Mesenteric fat pad (tissue), 1 donor: Measurements from ENCODE around the gene C9orf72. TPM values are rescaled to one million over a fixed set of nuclear protein-coding genes. Genes with fewer than 3 reads are reported as not detected.
A peak's percentile ranks its signal among the peaks of the same experiment; 100 is the strongest.

ENCODE experiments used
- DNase-seq: peaks from one replicate; pipeline ENCODE4 v3.0.0-alpha.2; 2020; ENCODE audit warnings: low spot score
- total RNA-seq: library from RNA; stranded (reverse); fragmentation: NEBNext Ultra II Directional; extraction: Animal tissue kit (Norgen Biotek cat#: 25700); gene quantifications from one replicate; pipeline ENCODE4 v1.2.1, GENCODE V29; 2021
- donor health status: DM: yes; HTN: yes; CAD: no.

The C9orf72 gene
- total RNA-seq, 1 donor from 2014 or later = 24.6 TPM

GRCh38 chr9:27581826-27582225 lies 8.5 kb upstream of the C9orf72 start:
- DNase-seq = no peak

- DNase-seq = peak; percentile 93
Observed at GRCh38 chr9:27573634-27574590, 631 bp upstream of the C9orf72 start.

- no peak for DNase-seq
Observed at GRCh38 chr9:27572566-27572917, 739 bp downstream of the C9orf72 start.

DNA sequence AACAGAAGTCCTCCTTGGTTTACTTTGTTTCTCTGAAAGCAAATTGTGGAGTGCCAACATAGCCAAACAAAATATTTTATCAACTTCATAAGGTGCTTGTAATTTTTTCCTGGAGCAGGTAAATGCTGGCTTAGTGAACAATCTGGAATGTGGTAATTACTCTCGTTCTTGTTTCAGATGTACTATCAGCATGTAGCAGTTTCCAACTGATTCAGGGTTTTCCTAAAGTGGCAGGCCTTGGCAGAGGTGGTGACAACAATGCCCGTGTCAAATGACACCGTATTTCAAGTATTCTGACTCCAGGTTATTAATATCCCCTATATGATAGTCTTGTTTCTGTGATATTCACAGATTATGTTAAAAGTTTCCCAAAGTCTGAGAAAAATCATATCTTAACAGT lies 1.2 kb downstream of the C9orf72 start:
- no peak for DNase-seq

DNA sequence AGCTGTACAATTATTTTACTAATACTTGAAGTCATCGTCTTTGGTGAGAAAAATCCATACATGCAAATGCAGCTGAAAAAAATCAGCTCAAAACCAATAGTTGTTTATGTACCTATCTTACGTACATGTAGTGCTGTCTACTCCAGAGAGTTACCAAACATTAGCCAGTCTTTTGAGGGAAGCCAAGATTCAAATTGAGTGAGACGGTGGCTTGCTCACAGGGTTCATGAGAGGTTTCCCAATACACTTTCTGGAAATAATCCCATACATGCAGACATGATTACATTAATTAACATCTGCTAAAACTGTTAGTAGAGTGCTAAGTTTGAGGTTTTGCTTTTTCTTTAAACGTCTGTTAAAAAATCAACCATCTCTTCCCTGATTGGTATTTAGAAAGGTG lies 2.3 kb downstream of the C9orf72 start:
- no peak for DNase-seq

DNA sequence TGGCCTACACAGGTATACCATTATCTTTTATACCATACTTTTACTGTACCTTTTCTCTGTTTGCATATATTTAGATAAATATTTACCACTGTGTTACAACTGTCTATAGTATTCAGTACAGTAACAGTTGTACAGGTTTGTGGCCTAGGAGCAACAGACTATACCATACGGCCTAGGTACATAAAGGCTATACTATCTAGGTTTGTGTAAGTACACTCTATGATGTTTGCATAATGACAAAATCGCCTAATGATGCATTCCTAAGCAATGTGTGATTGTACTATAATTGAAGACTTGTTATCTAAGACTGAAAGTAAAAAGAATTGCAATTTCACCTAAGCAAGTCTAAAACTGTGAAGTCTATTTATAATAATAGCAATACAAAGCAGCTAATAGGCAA lies 3.9 kb downstream of the C9orf72 start:
- DNase-seq = no peak

GRCh38 chr9:27566118-27566517 lies 7.2 kb downstream of the C9orf72 start:
- DNase-seq = no peak

- no peak for DNase-seq
Observed at GRCh38 chr9:27565696-27566095, 7.6 kb downstream of the C9orf72 start.

DNA sequence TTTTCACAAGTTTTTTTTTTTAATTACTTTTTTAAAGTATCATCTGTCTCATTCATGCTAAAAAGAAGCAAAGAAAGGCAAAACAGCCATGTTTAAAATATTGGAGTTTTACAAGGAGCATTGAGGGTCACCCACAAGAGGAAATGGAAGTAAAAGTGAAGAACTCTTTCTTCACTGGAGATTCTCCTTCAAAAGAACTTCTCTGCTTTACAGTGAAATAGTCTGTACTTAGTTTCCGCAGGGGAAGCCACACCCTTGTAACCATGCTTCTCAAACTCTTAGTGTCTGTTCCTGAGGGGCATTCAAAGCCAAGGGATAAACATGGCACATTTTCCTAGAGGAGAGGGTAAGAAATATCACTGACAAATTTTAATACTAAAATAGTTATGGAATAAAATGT lies 8.6 kb downstream of the C9orf72 start:
- no peak for DNase-seq

DNA sequence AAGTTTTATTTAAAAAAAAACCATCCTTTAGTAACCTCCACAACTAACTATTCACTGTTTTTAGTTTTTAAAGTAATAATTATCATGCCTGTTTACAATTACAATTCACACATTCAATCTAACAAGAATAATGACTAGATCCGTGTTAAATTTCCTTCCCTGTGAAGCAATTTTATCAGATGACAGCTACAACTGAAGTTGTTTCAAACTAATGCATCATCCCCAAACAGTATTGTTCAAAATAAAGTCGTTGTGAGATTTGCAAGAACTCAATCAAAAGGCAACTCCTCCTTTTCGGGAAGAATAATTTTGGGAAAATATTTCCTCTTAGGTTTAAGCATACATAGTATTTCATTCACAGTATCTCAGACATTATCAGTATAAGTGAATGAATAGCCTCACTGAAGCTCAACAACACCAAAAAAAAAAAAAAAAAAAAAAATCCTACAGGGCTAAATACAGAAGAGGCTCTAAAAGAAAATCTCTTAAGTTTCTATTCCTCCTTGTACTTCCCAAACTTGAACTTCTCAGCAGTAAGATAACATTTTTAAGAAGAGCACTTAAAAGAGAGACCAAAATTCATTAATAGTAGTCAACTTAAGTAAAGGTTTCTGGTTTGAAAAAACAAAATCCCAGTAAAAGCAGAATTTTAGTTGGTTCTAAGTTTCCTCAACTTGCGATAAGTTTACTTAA lies 9.4 kb downstream of the C9orf72 start:
- DNase-seq = no peak

DNA sequence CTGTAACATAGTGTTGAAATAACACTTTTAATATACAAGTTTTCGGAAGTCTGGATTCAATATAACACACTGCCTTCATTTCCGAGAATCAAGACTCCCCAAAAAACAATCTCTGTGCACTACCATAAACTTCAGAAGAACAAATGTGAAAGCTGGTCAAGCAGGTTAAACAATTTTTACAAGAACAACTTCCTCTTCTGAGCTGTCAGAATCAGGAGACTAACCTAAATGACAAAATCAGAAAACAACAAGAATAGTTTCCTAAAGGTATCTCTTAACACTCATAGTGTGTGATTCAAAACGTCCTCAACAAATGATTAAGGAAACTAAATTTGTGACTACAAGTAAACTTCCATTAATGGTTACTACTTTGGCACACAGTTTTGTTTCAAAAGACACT lies 11.6 kb downstream of the C9orf72 start:
- DNase-seq = no peak

- no peak for DNase-seq
Observed at GRCh38 chr9:27560457-27560856, 12.8 kb downstream of the C9orf72 start.

GRCh38 chr9:27558307-27558706 lies 15.0 kb downstream of the C9orf72 start:
- DNase-seq = no peak

- DNase-seq = no peak
Observed at GRCh38 chr9:27556470-27556869, 16.8 kb downstream of the C9orf72 start.

DNA sequence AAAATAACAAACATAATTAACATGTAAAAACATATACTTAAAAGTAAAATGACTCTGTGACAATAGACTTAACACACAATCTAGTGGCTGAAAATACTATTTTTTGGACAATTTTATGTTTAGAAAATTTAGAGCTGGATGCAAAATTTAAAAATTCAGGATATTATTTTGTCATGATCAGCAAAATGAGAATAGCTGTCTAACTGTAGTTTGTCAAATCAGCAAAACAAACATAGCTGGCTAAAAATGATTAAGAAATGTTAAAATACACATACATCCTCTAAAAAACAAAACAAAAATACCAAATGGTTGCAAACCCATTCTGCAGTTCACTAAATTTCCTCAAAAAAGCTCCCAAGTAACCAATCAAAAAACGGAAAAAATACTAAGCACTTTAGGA lies 18.6 kb downstream of the C9orf72 start:
- DNase-seq = no peak

GRCh38 chr9:27549196-27549755 lies 24.0 kb downstream of the C9orf72 start:
- DNase-seq = no peak

DNA sequence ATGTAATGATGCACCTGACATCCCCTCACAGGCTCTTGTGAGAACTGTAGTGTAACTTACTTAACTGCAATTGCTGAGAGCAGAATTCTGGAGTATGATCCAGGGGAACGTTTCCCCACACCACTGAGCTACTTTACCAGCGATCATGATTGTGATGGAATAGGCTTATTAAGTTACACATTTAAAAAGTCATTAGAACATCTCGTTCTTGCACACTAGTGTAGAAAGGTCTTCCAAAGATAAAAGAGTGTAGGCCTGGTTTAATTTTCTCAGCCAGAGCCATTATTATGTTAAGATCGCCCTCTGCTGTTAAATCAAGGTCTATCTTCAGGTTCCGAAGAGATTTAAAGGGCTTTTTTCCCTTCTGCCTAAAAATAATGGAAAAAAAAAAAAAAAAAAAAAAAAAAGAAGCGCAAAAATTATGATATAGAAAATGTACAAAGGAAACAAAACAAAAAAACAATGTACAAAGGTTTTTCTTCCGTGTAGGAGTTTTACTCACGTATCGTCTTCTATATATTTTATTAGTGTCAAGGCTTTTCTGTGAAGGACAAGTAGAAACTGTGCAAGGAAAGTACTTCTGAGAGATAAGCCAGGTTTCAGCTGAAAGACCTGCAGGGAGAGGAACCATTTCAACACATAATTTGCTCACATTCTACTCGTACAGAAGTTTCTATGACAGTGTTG lies 25.1 kb downstream of the C9orf72 start:
- no peak for DNase-seq

GRCh38 chr9:27545471-27545870 lies 27.8 kb downstream of the C9orf72 start:
- DNase-seq = no peak

DNA sequence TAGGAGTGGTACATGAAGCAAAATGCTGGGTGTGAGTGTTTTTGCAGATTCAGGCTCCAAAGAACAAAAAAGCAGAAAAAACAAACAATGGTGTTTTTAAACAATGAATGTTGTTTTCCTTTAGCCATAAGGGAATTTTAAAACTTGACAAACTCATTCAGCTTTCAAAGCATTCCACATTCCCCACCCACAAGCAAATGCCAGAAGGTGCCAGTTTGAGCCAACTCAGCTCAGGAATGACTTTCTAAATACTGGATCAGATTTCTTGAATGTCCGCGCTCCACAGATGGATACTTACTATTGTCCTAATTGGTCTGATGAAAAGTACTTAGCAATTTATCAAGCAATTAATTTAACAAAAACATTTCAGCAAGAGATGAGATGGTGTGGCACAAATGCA lies 30.8 kb downstream of the C9orf72 start:
- no peak for DNase-seq

DNA sequence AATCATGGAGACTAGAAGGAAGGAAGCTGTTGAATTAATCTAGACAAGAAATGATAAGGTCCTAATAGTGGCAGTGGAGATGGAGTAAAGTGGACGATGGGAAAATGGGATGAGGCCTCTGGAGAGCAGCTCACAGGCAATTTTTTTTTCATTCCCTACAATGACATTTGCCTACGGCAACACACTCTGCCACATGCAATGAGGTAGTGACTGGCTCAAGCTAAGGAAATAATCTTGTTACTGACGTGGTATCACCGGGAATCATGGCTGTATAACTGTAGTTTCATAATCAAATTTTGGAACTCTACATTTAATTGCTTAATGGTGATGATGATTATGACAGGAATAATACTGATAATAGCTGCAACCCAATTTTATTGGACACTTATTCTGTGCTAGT lies 31.5 kb downstream of the C9orf72 start:
- DNase-seq = no peak

GRCh38 chr9:27540502-27540901 lies 32.8 kb downstream of the C9orf72 start:
- DNase-seq = no peak
